Adrenal gland (tissue), 5 donors: ENCODE measurements around the gene PJA2.

Source experiments
- CTCF ChIP-seq, 6 experiments: fragments of 450-650 bp in 4 of 6; fragments of 200-600 bp in 2 of 6; sonication (generic) in 1 of 6; IDR thresholded peaks; 1 replicate in 5 of 6; 2 replicates in 1 of 6; pipeline versions ENCODE4 v1.5.1 to v1.8.0; 2016 to 2021; ENCODE audit warnings: antibody characterized with exemption in 6 of 6, mild to moderate bottlenecking in 2 of 6, moderate library complexity in 1 of 6
- POLR2A ChIP-seq, 2 donors: fragments of 450-650 bp; IDR thresholded peaks; one replicate each; pipeline ENCODE4 v1.6.1; 2017; ENCODE audit warnings: antibody characterized with exemption in 2 of 2, mild to moderate bottlenecking in 2 of 2, moderate library complexity in 1 of 2
- donor health status: DM: no; HTN: no; CAD: no.

- TF ChIP-seq CTCF (IDR thresholded peaks at IDR 0.05) (no peak), POLR2A (IDR thresholded peaks at IDR 0.05) (no peak)
Observed at GRCh38 chr5:109387408-109387974, 22.3 kb downstream of the PJA2 start.
